ENCODE data around the gene POLR3H.
"Not testable (repeated sequence)": the region's sequence is repeated elsewhere in the genome, so short reads cannot be mapped to it uniquely, and the experiment has no call there.

Gene POLR3H

DNA sequence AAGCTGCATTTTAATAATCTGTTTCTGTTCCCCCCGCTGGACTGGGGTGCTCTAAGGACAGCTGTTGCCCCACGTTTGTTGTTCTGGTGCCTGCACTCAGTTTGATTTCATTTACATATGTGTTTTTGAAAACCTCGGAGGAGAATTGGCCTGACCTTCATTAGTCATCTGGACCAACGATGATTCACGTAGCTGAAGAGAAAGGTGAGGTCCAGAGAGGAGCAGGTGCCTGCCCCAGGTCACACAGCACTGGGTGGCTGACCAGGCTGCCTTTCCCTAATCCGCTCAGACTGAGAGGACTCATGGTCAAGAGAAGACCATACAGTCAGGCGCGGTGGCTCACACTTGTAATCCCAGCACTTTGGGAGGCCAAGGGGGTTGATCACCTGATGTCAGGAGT lies 20.3 kb upstream of the POLR3H start:
- no peak for DNase-seq (ENCODE audit: low read depth, low spot score)

DNA sequence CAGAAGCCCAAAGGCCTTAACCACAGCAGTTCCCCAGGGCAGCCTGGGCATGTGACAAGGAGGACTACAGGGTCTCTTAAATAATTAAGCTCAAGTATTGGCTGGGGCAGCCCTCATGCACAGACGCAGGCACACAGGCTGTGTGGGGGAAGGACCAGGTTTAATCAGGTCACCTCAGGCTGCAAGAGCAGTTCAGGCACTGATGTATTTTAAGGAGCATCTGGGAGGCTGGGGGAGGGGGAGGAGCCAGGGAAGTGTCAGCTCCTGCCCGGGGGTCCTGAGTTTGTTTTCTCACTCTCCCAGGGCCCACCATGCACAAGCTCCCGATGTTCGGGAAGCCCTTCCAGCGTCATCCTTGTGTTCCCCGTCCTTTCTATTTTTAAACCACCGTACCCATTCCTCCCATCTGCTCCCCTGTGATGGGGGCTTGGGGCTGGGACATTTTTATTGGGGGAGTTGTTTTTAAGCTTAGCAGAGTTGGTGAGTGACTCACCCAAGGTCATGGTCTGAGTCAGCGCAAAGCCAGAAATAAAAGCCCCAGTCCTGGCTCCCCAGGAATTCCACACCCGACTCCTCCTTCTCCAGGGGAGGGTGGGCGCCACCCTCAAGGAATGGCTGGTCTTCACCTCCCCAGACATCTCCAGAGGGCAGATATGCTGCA lies 18.9 kb upstream of the POLR3H start:
- peak; percentile 86 for DNase-seq (ENCODE audit: low read depth, low spot score)

DNA sequence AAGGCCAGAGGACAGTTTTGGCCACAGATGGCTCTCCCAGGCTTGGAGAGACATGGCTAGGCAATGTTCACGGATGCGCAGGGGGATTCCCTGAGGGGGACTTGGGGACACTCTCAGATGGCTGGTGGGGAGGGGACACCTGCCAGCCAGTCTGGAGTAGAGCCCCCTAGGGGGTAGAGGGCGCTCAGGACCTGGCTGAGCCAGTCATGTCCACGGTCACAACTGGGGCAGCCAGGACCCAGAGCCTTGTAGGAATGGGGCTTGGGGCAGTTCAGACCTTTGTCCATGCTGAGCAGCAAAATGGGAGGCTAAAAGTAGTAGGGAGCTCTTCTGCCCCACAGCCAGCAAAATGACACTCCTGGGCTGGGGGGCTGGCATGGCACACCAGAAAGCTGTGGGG lies 18.2 kb upstream of the POLR3H start:
- DNase-seq (ENCODE audit: low read depth, low spot score): no peak

DNA sequence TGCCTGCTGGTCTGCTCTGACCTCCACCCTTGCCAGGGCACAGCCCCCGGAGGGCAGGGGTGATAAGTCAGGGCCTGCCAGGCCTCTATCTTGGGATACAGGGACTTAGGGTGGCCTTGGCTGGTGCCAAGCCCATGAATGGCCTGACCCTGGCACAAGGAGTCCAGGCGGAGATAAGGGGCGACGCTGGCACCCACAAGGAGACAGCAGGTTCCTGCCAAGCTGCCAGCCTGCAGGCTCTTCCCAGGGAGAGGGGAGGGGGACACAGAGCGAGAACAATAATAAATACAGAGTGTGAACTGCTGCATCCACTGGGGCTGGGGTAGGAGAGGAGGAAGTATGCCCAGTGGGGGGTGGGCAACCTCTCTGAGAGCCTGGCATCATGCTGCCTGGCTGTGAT lies 17.5 kb upstream of the POLR3H start:
- no peak for DNase-seq (ENCODE audit: low read depth, low spot score)

DNA sequence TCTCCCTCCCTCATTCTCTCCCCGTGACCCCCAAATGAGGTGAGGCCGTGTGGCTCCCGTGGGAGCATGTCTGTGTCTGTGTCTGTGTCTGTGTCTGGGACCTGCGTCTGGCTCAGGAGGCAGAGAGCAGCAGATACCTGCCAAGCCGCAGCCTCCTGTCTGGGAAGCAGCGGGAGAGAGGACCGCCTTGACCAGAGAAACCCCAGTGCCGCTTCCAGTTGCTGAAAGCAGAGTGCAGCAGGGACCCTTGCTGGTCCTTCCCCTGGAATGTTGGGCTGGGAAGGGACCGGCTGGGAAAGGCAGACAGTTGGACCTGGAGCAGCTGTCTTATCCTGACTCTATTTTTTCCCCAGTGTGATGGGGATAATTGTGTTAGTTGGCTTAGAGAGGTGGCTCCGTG lies 17.1 kb upstream of the POLR3H start:
- DNase-seq (ENCODE audit: low read depth, low spot score): peak; percentile 71

DNA sequence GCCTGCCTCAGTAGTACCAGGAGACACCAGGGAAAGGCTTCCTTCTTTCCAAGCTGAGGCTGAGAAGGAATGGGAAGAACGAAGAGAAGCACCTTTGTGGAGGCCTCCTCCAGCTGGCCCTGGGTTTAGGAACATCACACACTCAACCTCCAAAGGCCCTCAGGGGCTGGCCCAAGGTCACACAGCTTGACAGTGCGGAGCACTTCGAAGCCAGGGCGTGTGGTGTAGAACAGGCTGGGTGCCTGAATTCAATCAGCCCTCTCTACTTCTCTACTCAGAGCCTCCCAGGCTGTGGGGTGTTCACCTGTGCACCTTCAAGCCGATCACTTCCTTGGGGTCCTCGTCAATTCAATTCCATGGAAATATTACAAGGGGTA lies 15.8 kb upstream of the POLR3H start:
- no peak for DNase-seq (ENCODE audit: low read depth, low spot score)

DNA sequence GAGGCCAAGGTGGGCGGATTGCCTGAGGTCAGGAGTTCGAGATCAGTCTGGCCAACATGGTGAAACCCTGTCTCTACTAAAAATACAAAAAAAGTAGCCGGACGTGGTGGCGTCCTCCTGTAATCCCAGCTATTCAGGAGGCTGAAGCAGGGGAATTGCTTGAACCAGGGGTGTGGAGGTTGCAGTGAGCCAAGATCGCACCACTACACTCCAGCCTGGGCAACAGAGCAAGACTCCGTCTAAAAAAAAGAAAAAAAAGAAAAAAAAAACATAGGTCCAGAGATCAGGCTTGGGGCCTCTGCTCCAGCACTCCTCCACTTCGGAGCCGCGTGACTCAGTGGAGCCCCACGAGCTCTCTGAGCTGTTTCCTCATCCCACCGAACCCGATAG lies 14.0 kb upstream of the POLR3H start:
- not testable (repeated sequence) for DNase-seq (ENCODE audit: low read depth, low spot score)

DNA sequence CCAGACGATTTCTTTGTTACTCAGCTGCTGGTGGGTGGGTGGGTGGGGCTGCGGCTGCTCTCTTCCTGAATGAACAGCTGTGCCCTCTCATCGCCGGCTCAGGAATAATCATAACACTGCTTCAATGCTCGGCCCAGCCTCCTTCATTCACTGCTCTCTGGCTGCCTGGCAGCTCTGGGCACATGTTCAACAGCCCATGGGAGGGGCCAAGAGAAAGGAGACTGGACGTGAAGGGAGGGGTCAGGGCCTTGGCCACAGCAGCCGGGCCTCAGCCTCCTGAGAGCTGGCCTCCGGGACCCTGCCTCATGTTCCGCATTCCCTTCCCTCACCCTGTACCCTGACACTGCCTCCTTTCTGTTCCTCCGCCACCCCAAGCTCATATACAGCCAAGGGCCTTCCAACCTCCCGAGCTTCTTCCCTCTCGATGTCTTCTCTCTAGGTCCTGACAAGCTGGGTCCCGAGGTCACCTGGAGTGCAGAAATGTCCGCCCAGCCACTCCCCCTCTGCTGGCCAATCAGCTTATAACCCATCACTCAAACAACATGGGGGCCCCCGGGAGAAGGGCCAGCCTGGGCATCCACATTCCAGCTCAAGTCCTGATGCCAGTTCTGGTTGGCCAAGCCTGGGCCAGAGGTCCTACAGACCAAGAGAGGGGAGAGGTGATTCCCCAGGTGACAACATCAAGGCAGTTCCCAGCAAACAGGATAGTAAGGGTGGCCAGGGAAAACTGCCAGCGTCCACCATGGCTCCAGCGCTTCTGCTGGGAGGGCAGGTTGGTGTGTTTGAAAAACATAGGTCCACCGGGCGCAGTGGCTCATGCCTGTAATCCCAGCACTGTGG lies 13.4 kb upstream of the POLR3H start:
- DNase-seq (ENCODE audit: low read depth, low spot score): peak; percentile 88

DNA sequence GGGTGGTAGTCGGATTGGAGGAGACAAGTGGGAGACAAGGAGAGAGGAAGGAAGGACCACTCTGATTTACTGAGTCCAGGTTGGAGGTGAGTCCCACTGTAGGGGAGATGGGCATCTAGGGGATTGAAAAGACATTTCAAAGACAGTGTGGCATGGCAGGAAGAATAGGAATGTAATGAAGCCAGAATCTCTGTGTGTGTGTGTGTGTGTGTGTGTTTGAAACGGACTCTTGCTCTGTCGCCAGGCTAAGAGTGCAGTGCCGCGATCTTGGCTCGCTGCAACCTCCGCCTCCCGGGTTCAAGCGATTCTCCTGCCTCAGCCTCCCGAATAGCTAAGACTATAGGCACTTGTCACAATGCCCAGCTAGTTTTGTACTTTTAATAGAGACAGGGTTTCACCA lies 12.3 kb upstream of the POLR3H start:
- DNase-seq (ENCODE audit: low read depth, low spot score): no peak

DNA sequence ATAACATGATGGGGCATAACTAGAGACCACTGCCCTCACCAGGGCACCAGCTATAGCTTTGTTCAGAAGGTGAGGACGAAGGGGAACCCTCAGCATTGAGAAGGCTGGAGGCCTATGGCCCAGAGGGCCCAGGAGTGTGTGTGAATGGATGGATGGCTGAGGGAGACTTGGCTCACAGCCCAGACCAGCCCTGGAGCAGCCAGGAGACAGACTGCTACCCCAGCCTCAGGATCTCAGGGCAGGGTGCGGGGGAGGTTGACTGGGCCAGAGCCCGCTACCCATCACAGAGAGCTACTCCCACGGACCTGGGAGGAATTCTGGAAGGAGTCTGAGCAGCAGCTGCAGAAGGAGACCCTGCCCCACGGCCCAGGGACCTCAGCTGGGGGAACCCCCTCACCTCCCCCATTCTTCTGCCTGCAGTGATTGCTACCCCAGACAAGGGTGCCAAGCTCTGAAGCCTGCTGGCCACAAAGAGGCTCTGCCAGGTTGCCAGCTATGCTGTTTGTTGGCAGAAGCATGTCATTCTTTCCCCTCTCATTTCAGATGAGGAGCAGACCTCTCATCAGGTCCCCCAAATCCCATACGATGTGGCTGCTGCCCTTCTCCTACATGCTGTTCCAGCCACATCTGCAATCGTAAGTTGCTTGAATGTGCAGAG lies 11.2 kb upstream of the POLR3H start:
- no peak for DNase-seq (ENCODE audit: low read depth, low spot score)

DNA sequence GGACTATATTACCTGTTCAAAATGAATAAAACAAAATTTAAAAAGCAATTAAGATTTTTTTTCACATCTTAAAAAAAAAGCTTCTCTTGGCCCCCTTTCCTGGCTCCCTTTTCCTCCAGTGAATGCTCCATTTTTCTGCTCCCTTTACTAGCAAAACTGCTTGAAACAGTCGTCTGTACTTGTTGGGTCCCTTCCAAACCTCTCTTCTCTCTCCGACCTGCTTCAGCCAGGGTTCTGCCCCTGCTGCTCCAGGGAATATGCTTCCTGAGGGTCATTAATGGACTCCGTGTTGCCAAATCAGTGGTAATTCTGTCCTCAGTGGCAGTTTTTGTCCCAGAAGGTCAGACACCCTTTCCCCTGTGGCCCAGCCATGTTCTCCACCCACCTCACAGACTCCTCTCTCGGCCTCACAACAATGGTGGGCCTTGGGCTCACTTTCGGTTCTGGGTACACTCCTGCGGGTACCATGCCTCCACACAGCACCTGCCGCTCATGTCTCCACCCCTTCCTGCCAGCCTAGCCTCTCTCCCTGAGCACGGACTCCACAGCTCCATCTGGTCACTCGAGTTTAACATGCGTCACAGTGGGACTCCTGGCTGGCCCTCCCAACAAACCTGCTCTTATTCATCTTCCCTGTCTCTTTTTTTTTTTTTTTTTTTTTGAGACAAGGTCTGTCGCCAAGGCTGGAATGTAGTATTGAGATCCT lies 7.8 kb upstream of the POLR3H start:
- no peak for DNase-seq (ENCODE audit: low read depth, low spot score)

DNA sequence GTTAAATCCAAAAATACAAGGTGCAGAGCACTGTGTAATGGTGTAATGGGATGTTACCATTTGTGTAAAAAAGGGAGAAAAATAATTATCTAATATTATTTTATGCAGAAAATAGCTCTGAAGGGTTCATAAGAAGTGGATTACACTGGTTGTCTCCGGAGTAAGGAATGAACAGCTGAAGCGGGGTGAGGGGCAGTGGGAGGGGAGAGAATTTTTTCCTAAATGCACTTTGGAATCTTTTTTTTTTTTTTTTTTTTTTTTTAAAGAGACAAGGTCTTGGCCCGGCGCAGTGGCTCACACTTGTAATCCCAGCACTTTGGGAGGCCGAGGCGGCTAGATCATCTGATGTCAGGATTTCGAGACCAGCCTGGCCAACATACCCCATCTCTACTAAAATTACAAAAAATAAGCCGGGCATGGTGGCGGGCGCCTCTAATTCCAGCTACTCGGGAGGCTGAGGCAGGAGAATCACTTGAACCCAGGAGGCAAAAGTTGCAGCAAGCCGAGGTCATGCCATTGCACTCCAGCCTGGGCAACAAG lies 6.8 kb upstream of the POLR3H start:
- DNase-seq (ENCODE audit: low read depth, low spot score): no peak

DNA sequence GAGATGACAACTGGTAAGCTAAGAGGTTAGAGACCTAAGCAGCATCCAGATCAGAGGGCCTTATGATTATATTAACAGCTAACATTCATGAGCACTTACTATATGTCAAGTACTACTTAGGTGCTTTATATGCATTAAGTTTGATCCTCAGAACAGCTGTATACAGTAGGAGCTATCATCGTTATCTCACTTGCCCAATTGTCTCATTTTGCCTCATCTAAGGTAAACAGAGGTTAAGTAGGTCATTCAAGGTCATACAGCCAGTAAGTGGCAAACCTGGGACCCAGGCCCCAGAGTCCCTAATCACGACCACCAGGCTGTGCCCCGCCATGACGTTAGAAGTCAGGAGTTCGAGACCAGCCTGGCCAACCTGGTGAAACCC lies 4.6 kb upstream of the POLR3H start:
- DNase-seq (ENCODE audit: low read depth, low spot score): no peak

DNA sequence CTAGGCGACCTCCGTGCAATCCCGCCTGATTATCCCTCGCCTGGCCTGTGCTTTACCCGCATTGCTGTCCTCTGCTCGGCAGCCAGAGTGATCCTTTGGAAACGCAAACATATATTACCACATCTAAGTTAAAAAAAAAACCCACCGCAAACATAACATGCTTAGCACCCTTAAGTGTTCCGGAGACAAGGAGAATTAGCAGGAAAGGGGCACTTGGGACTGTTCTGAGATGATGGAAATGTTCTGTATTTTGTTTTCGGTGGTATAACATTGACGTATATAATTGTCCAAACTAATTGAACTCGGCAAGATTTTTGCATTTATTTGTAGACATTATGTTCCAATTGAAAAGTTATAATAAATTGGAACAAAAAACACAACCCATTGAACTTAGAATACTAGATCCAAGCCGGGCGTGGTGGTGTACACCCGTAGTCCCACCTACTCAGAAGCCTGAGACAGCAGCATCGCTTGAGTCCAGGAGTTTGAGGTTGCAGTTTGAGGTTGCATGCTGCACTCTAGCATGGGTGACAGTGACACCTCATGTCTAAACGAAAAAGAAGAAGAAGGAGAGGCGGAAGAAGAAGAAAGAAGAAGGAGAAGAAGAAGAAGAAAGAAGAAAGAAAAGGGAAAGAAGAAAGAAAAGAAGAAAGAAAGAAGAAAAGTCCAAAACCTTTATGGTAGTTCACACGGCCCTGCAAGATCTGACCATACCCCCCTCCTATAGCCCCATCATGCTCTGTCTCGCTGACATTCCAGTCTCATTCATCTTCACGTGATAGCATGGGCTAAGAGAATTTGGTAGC lies 604 bp upstream of the POLR3H start:
- no peak for DNase-seq (ENCODE audit: low read depth, low spot score)

DNA sequence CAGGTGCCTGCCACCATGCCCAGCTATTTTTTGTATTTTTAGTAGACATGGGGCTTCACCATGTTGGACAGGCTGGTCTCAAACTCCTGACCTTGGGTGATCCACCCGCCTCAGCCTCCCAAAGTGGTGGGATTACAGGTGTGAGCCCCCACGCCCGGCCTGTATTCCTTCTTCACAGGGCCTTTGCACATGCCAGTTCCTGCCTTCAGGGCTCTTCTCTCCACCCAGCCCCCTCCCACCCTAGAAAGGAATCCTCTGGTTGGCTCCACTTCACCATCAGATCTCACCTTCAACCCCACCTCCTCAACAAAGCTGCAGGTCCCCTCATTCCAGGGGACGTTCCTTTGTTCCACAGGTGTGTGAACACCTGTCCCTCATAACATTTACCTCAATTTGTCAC lies 2.0 kb downstream of the POLR3H start:
- DNase-seq (ENCODE audit: low read depth, low spot score): no peak

DNA sequence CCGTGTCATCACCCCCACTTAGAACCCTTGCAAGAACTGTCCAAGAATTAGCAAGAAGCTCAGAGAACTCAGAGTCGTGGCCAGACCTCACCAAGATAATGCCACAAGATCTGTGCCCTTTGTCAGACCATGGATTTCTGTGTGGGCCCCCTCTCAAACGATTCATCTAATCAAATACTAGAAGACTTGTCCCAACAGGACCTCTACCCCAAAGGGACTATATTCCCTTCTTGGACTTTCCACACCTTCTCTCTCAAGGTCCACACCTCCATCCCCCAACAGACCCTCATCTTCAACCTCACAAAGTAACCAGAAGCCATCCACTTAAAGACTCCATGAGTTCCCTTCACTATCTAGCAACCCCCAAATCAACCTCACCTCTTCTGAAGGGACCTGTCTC lies 2.8 kb downstream of the POLR3H start:
- no peak for DNase-seq (ENCODE audit: low read depth, low spot score)

DNA sequence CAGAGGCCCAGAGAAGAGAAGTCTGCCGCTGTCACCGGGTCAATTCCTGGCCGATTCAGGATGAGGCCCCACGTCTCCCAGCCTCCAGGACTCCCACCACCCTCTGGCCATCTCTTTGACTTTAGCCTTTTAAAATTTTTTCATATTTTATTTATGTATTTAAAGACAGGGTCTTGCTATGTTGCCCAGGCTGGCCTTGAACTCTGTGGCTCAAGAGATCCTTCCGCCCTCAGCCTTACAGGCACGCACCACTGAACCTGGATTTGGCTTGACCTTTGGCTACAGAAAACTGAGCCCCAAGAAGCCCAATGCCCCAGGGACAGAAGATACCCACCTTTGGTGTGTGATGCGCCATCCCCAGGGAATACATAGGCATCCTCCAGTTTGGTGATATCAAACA lies 3.9 kb downstream of the POLR3H start:
- DNase-seq (ENCODE audit: low read depth, low spot score): no peak

DNA sequence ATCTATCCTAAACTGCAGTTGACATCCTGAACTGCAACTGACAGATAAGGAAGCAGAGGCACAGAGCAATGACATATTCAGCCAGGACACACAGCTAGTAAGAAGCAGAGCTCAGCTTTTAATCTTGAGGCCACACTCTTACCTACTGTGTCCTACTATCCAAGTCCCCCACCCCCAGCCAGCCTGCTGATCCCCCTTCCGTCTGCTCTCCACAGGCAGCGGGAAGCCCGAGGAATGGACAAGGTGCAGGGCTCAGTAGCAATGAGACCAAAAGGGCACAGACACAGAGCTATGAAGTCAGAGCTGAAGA lies 4.3 kb downstream of the POLR3H start:
- DNase-seq (ENCODE audit: low read depth, low spot score): no peak

DNA sequence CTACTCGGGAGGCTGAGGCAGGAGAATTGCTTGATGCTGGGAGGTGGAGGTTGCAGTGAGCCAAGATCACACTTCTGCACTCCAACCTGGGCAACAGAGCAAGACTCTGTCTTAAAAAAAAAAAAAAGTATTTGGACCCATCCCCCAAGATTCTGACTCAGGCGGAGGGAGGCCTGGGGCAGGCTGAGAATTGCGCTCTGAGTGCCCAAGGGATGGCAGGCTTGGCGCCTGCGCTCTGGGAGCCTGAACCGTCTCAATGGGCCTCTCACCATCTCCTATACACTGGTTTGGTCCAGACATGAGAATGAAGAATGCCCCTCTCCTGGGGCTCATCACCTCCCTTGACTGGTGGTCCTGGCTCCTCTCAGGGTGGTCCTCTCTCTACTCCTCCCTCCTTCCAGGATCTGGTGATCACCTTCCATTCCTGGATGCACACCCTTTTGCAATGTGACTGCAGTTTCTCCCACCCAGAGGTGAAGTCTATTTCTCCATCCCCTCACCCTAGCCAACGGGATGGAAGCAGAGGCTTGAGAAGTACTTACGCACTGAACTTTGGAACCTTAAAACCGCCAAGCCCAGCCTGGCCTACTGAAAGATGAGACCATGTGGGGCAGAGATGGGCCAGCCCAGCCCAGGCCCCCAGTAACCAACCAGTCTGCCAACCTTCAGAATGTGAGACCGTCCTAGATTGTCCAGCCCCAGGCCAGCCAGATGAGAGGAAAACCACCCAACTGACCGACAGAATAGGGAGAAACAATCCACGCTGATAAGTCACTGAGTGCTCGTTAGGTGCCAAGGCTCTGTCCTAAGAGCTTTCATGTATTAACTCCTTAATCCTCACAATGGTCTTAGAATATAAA lies 4.9 kb downstream of the POLR3H start:
- DNase-seq (ENCODE audit: low read depth, low spot score): no peak

DNA sequence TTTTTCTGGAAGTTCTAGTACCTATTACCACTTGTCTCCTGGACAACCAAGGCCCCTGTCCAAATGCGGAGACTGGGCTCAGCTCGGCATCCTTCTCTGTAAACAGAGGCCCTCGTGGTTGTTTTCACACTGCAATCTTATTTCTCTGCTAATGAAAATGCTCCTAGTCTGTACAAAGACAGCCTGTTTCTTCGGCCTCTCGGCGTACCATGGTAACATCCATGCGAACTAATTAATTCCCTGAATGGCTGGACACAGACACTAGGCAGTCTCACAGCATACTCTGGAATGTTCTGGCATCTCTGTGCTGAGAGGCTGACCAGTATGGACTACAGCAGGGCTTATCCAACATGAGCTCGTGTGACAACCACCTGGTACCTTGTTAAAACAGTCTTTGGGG lies 5.7 kb downstream of the POLR3H start:
- DNase-seq (ENCODE audit: low read depth, low spot score): peak; percentile 43
